ENCODE data around the gene TRHDE.
"Not testable (repeated sequence)": the region's sequence is repeated elsewhere in the genome, so short reads cannot be mapped to it uniquely, and the experiment has no call there.

- TF ChIP-seq CTCF, POLR2A (IDR thresholded peaks at IDR 0.05): not testable (repeated sequence)
Observed at GRCh38 chr12:72660174-72660573, 388.0 kb downstream of the TRHDE start.
